NT2/D1 (cell line): Measurements from ENCODE around the gene ZNRF1.

Experiments used
- SUZ12 ChIP-seq: IDR thresholded peaks from 2 replicates; pipeline ENCODE4 v1.6.1; 2011; ENCODE audit not compliant: insufficient read length, insufficient read depth; ENCODE audit errors: extremely low read depth
- YY1 ChIP-seq: IDR thresholded peaks from 2 replicates; pipeline ENCODE4 v1.6.1; 2011; ENCODE audit not compliant: insufficient read length, insufficient read depth
- ZNF274 ChIP-seq: IDR thresholded peaks from 2 replicates; pipeline ENCODE4 v1.6.1; 2011; ENCODE audit warnings: mild to moderate bottlenecking, low read depth, low read length

DNA sequence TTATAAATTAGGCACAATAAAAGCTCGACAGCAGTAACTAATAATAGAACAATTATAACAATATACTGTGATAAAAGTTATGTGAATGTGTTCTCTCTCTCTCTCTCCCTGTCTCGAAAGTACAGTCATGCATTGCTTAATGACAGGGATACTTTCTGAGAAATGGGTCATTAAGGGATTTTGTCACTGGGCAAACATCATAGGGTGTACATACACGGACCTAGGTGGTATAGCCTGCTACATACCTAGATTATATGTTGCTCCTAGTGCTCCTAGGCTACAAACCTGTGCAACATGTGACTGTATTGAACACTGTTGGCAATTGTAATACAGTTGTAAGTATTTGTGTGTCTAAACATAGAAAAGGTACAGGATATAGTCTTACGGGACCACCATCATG, 6.9 kb downstream of the ZNRF1 start:
- no peak for TF ChIP-seq ZNF274
- TF ChIP-seq YY1 = no peak
- TF ChIP-seq SUZ12 = no peak
